Measurements from ENCODE around the gene CCDC78.

CCDC78 gene

DNA sequence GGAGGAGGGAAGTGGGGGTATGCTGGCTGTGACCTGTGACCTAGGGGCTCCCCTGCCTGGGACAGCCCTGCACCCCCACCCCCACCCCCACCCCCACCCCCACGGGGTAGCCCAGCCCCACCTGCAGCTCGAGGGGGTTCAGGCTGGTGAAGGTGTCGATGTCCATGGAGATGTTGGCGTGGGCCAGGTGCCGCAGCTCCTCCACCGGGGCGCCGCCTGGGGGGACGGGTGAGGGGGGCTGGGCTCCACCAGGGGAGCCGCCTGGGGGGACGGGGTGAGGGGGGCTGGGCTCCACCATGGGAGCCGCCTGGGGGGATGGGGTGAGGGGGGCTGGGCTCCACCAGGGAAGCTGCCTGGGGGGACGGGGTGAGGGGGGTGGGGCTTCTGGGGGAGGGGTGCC is 44.2 kb upstream of the CCDC78 start:
- H3K9me3 ChIP-seq (ENCODE audit: control insufficient read depth, low read length): no peaks in the 10 kb centered on the region
- no peaks in the 10 kb centered on the region for H3K79me2 ChIP-seq
- H2AFZ ChIP-seq: no peak overlapping the region
- no peak overlapping the region for H3K9ac ChIP-seq
- no peak overlapping the region for H3K4me2 ChIP-seq (ENCODE audit: low read length)
- no peak overlapping the region for H3K4me3 ChIP-seq (ENCODE audit: low read depth, low read length)
- no peak overlapping the region for H3K27ac ChIP-seq
- no peaks in the 10 kb centered on the region for H3K36me3 ChIP-seq (ENCODE audit: control insufficient read depth, insufficient read depth, low read length)
- H3K27me3 ChIP-seq (ENCODE audit: control insufficient read depth, insufficient read depth, low read length): no peaks in the 10 kb centered on the region
- H3K4me1 ChIP-seq: no peaks in the 10 kb centered on the region
- TF ChIP-seq, protein P1, sequence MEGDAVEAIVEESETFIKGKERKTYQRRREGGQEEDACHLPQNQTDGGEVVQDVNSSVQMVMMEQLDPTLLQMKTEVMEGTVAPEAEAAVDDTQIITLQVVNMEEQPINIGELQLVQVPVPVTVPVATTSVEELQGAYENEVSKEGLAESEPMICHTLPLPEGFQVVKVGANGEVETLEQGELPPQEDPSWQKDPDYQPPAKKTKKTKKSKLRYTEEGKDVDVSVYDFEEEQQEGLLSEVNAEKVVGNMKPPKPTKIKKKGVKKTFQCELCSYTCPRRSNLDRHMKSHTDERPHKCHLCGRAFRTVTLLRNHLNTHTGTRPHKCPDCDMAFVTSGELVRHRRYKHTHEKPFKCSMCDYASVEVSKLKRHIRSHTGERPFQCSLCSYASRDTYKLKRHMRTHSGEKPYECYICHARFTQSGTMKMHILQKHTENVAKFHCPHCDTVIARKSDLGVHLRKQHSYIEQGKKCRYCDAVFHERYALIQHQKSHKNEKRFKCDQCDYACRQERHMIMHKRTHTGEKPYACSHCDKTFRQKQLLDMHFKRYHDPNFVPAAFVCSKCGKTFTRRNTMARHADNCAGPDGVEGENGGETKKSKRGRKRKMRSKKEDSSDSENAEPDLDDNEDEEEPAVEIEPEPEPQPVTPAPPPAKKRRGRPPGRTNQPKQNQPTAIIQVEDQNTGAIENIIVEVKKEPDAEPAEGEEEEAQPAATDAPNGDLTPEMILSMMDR (IDR thresholded peaks at IDR 0.05): no peak

DNA sequence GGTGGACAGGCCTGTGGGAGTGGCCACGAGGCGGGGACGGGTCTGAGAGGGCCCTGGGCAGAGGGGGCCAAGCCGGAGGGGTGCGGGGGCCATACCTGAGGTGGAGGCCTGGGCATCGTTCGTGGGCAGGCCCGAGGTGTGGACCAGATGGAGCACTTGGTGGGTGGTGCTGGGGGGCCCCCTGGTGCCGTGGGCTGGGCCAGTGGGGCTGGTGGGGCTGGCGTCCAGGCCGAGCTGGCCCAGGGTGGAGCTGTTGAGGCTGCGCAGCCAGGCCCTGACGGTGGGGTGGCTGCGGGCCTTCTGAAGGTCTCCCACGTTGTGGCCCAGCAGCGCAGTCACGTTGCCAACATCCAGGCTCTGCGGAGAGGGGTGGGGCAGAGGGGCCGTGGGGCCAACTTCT is 43.7 kb upstream of the CCDC78 start:
- no peak overlapping the region for H3K9ac ChIP-seq
- no peaks in the 10 kb centered on the region for H3K36me3 ChIP-seq (ENCODE audit: control insufficient read depth, insufficient read depth, low read length)
- H3K79me2 ChIP-seq: no peaks in the 10 kb centered on the region
- H3K4me1 ChIP-seq: no peaks in the 10 kb centered on the region
- no peak overlapping the region for H3K4me2 ChIP-seq (ENCODE audit: low read length)
- H3K9me3 ChIP-seq (ENCODE audit: control insufficient read depth, low read length): no peaks in the 10 kb centered on the region
- no peak overlapping the region for H2AFZ ChIP-seq
- TF ChIP-seq, protein P1 (IDR thresholded peaks at IDR 0.05): no peak
- H3K4me3 ChIP-seq (ENCODE audit: low read depth, low read length): no peak overlapping the region
- no peak overlapping the region for H3K27ac ChIP-seq
- H3K27me3 ChIP-seq (ENCODE audit: control insufficient read depth, insufficient read depth, low read length): no peaks in the 10 kb centered on the region

DNA sequence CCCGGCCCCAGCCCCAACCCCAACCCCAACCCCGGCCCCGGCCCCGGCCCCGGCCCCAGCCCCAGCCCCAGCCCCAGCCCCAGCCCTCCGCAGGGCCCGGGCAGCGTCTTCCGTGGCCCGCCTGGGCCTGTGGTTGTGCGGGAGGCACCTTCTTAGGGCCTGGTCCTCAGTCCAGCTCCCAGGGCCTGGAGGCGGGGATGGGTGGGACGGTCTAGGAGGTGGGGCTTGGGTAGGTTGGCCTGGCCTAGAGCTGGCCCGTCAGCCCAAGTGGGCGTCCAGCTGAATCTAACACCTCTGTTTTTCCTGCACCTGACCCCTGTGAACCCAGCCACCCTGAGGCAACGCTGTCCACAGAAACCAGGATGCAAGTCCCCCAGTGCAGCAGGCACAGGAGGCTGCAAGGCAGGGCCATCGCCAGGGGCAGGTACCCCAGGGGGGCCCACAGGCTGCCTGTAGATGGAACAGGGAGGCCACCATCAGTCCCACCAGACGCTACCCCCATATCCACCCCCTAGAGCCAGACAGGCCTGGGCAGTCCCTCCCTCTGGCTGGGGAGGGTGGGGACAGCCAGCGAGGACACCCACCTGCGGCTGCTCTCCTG is 43.0 kb upstream of the CCDC78 start:
- H3K36me3 ChIP-seq (ENCODE audit: control insufficient read depth, insufficient read depth, low read length): no peaks in the 10 kb centered on the region
- H3K4me2 ChIP-seq (ENCODE audit: low read length): no peak overlapping the region
- no peak overlapping the region for H3K9ac ChIP-seq
- no peak overlapping the region for H3K4me3 ChIP-seq (ENCODE audit: low read depth, low read length)
- no peaks in the 10 kb centered on the region for H3K27me3 ChIP-seq (ENCODE audit: control insufficient read depth, insufficient read depth, low read length)
- TF ChIP-seq, protein P1 (IDR thresholded peaks at IDR 0.05): no peak
- no peaks in the 10 kb centered on the region for H3K9me3 ChIP-seq (ENCODE audit: control insufficient read depth, low read length)
- H3K4me1 ChIP-seq: no peaks in the 10 kb centered on the region
- no peaks in the 10 kb centered on the region for H3K79me2 ChIP-seq
- no peak overlapping the region for H3K27ac ChIP-seq
- H2AFZ ChIP-seq: no peak overlapping the region

DNA sequence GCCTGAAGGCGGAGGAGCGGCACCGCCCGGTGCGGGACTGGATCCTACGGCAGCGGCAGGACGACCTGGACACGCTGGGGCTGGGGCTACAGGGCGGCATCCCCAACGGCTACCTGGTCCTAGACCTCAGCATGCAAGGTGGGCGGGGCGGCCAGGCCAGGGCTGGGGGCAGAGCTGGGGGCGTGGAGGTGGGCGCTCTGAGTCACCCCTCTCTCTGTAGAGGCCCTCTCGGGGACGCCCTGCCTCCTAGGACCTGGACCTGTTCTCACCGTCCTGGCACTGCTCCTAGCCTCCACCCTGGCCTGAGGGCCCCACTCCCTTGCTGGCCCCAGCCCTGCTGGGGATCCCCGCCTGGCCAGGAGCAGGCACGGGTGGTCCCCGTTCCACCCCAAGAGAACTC is 42.2 kb upstream of the CCDC78 start:
- H2AFZ ChIP-seq: no peak overlapping the region
- no peaks in the 10 kb centered on the region for H3K9me3 ChIP-seq (ENCODE audit: control insufficient read depth, low read length)
- no peak overlapping the region for H3K4me3 ChIP-seq (ENCODE audit: low read depth, low read length)
- H3K4me1 ChIP-seq: no peaks in the 10 kb centered on the region
- no peak overlapping the region for H3K9ac ChIP-seq
- TF ChIP-seq, protein P1 (IDR thresholded peaks at IDR 0.05): no peak
- no peaks in the 10 kb centered on the region for H3K79me2 ChIP-seq
- no peak overlapping the region for H3K27ac ChIP-seq
- no peaks in the 10 kb centered on the region for H3K27me3 ChIP-seq (ENCODE audit: control insufficient read depth, insufficient read depth, low read length)
- H3K36me3 ChIP-seq (ENCODE audit: control insufficient read depth, insufficient read depth, low read length): no peaks in the 10 kb centered on the region
- no peak overlapping the region for H3K4me2 ChIP-seq (ENCODE audit: low read length)

DNA sequence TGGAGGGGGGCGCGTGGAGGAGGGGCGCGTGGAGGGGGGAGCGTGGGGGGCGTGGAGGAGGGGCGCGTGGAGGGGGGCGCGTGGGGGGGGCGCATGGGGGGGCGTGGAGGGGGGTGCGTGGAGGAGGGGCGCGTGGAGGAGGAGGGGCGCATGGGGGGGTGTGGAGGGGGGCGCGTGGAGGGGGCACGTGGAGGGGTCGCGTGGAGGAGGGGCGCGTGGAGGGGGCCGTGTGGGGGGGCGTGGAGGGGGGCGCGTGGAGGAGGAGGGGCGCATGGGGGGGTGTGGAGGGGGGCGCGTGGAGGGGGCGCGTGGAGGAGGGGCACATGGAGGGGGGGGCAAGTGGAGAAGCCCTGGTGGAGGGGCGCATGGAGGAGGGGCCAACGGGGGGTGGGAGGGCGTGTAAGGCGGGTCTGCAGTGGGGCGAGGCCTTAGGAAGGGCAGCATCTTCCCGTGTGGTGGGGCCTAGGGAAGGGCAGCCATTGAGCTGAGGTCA is 41.5 kb upstream of the CCDC78 start:
- no peak overlapping the region for H3K4me3 ChIP-seq (ENCODE audit: low read depth, low read length)
- no peak overlapping the region for H2AFZ ChIP-seq
- H3K79me2 ChIP-seq: no peaks in the 10 kb centered on the region
- TF ChIP-seq, protein P1 (IDR thresholded peaks at IDR 0.05): no peak
- no peaks in the 10 kb centered on the region for H3K9me3 ChIP-seq (ENCODE audit: control insufficient read depth, low read length)
- no peaks in the 10 kb centered on the region for H3K36me3 ChIP-seq (ENCODE audit: control insufficient read depth, insufficient read depth, low read length)
- H3K4me1 ChIP-seq: no peaks in the 10 kb centered on the region
- no peaks in the 10 kb centered on the region for H3K27me3 ChIP-seq (ENCODE audit: control insufficient read depth, insufficient read depth, low read length)
- no peak overlapping the region for H3K4me2 ChIP-seq (ENCODE audit: low read length)
- no peak overlapping the region for H3K27ac ChIP-seq
- no peak overlapping the region for H3K9ac ChIP-seq

Data from parathyroid adenoma (tissue), 2 donors.